ENCODE results near the gene G6PC3.
A peak's percentile ranks its signal among the peaks of the same experiment; 100 is the strongest.
"Not testable (repeated sequence)": the region's sequence is repeated elsewhere in the genome, so short reads cannot be mapped to it uniquely, and the experiment has no call there.

The G6PC3 gene

DNA sequence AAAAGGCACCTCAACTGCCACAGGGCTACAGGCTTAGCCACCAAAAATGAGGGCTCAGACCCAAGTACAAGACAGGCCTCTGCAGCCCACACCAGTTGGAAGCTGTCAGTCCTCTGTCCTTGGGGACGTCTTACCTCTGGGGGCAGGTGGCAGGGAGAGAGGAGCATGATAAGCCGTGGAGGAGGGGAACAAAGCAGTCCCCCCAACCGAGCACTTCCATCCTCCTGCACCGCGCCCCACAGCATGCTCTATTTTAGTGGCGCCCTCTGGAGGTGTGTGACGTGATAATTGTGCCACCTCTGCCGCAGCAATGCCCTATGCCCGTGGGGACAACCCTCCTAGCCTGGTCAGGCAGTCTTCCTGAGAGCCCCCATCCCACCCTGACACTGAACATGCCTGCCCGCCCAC, 13.6 kb downstream of the G6PC3 start:
- DNase-seq = no peak

DNA sequence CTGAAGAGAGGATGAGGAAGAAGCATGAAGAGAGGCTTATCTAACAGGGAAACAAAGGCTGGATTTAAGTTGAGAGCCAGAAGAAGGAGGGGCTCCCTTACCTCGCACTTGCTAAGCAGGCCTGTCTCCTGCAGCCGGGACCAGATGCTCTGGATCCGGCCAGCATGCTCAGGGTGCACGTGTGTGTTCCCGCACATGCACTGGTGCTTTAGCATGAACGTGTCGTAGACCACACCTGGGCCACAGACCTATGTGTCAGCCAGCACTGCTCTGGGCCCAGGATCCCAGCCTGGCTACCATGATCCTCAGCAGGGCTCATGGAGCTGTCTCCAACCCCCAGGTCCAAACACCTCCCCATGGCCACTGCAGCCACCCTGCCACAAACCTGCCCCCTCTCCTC, 14.4 kb downstream of the G6PC3 start:
- no peak for DNase-seq

DNA sequence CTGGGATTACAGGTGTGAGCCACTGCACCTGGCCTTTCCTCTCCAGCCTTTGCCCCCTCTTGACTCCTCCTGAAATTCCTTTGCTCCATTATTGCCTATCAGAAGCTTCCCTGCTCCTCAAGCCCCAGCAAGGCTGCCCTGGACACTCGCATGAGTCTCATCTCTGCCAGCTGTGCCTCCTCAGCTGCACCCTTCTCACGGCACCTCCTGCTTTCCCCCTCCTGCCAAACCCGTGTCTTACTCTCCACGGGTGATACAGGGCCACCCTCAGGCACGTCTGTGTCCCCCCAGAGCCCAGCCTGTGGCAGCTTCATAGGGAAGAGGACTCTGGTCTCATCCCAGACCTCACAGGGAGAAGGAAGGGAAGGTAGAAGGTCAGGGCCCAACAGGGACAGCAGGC, 15.4 kb downstream of the G6PC3 start:
- DNase-seq = no peak

DNA sequence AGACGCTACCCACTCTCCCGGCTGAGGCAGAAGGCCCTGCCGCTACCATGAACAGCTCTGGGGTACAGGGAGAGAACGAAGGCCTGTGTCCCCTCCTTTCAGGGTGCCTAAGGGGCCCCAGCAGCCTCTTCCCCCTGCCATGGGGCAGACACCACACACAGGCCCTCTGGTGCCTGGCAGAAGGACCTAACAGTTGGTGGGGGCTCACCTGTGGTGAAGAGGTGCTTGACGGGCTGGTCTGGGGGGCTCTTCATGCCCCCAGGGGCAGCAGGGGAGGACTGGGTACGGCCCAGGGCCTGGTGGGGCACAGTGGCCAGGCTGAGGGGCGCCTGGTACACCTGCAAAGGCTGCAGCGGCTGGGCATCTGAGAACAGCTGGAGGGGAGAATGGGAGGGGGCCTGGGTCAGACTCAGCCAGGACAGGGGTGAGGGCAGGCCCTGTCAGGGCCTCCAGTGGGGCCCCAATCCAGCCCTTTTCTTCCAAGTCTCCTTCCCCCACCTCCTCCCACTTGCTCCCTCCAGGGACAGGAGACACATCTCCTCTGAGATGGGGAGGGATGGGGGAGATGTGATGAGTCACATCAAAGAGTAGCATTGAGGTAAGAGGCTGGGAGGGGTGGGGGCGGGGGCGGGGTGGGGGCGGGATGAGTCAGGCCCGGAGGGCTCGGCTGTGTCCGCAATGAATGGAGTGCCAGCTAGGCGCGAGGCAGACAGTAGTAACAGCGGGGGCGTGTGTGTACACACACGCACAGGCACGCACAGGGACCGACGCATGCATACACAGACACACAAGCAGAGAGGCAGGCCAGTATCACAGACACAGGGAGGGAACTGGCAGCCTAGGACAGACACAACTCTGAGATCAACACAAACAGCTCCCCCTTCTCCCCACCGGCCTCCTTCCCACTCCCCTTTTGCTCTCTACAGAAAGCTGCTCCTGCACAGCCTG, 16.1 kb downstream of the G6PC3 start:
- peak; percentile 63 for DNase-seq

DNA sequence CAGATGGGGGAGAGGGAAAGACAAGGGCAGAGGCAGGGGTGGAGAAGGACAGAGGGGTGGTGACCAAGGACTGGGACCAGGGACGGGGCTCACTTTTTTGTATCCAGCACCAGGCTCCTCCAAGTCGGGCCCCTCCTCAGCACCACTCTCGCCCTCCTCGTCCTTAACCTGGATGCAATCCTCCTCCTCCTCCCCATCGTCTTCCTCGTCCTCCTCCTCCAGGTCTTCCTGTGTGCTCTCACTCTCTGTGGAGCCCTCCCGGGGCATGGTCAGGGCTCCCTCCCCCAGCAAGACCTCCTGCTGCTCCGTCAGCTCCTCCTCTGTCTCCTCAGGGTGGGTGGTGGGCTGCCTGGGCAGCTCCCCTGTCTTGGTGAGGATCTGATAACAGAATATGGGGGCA, 16.8 kb downstream of the G6PC3 start:
- DNase-seq = no peak

DNA sequence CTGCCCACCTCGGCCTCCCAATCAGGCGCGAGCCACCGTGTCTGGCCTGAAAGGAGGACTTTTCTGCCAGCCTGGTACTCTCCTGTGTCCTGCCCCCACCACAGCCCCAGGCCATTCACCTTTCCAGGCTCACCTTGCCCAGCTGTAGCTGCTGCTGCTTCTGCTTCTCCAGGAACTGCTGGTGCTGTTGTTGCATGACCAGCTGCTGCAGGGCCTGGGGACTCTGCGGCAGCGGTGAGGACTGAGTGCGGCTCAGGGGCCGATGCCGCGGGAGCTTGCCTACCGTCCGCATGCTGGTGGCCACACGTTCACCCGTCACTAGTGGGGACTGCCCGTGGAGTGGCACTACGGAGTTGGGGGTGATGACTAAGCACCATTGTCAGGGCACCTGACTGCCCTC, 17.7 kb downstream of the G6PC3 start:
- DNase-seq = no peak

DNA sequence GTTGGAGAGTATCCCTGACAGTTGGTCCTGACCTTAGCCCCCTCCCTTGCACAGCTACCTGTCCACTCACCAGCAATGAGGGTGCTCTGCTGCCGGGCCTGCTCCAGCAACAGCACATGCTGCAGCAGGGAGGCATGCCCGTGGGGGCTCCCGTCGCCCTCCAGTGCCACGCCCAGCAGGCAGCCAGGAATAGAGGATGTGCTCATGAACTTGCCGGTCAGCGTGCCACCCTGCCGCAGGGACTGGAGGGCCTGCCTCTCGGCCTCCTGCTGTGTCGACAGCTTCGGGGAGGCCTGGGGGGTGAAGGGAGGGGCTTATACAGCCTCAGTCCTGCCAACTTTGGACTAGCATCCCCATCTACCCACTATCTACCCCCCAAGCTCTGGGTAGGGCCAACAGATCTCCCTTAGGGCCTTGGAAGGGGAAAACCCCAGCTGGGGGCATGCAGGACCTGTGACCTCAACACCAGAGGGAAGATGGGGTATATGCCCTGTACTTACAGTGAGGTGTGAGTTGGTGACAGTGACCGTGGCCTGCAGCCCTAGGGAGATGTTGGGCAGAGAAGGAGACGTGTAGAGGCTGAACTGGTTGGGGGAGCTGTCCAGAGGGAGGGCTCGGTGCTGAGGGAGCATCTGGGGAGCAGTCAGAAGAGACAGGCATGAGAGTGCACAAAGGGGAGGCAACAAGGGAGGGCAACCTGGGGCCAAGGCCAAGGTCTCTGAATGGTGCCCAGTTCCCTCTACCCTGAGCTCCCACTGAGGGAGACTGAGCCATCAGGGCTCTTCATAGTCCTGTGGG, 20.9 kb downstream of the G6PC3 start:
- no peak for DNase-seq

DNA sequence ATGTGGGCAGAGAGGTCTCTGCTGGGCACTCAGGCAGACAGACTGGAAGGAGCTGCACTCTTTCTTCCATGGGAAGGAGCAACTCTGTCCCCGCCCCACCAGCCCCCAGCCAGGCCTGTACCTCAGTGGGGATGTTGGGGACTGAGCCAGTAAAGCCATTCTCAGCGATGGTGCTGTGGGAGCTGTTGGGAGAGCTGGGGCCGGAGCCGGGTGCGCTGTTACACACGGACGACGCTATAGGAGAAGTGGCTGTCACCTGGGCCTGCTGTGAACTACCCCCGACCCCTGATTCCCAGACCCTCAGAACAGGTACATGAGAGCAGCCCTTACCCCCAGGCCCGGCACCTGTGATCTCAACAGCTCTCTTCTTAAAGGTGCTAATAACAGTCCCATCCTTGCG, 21.5 kb downstream of the G6PC3 start:
- no peak for DNase-seq

DNA sequence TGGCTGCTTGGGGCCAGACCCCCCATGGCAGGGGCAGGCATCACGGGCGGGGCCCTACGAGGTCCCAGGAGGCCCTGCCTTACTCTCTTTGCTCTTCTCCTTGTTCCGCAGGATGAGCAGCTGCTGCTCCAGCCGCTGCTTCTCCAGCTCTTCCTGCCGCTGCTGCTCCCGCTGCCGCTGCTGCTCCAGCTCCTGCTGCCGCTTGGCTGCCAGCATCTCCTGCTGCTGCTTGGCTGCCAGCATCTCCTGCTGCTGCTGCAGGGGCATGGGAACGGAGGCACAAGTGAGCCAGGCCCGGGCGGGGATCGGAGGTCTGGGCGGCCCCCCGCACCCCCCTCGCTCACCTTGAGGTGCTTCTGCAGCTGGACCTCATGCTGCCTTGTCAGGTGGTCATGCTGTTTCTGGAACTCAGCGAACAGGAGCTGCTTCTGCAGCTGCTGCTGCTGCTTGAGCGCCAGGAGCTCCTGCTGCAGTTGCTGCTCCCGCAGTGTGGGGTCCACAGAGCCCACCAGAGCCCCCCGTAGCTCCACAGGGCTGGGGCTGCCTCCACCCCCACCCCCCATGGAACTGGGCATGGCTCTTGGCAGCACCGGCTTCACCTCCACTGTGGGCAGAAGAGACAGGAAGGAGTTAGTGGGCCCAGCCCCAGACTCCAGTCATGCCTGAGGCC, 22.8 kb downstream of the G6PC3 start:
- no peak for DNase-seq

DNA sequence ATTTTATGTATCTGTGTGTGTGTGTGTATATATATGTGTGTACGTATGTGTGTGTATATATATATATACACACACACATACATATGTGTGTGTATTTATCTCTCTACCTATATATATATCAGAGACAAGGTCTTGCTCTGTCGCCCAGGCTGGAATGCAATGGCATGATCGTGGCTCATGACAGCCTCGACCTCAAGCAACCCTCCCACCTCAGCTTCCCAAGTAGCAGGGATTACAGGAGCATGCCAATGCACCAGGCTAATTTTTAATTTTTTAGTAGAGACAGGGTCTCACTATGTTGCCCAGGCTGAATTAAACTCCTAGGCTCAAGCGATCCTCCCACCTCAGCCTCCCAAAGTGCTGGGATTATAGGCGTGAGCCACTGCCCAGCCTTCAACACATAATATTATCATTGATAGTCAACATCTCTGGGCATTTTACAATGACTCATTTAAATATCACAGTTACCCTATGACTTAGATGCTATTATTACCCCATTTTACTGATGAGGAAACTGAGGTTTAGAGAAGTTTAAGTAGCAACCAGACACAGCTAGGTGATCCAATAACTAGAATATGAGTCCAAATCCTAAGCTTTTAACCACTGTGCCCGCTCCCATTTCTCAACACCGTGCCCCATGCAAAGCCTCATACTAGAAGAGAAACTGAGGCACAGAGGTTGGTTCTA, 24.3 kb downstream of the G6PC3 start:
- no peak for DNase-seq

DNA sequence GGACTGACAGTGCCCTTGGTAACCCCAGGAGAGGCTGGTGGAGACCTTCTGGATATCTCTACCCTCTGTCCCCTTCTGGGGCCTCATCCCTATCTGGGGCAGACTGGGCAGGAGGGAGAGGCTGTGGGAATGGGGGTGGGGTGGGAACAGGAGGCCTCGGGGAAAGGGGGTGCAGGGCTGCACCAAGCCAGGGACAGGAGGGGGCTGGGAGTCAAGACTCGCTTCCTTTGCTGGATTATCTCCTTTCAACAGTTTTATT, 24.8 kb downstream of the G6PC3 start:
- DNase-seq = no peak

DNA sequence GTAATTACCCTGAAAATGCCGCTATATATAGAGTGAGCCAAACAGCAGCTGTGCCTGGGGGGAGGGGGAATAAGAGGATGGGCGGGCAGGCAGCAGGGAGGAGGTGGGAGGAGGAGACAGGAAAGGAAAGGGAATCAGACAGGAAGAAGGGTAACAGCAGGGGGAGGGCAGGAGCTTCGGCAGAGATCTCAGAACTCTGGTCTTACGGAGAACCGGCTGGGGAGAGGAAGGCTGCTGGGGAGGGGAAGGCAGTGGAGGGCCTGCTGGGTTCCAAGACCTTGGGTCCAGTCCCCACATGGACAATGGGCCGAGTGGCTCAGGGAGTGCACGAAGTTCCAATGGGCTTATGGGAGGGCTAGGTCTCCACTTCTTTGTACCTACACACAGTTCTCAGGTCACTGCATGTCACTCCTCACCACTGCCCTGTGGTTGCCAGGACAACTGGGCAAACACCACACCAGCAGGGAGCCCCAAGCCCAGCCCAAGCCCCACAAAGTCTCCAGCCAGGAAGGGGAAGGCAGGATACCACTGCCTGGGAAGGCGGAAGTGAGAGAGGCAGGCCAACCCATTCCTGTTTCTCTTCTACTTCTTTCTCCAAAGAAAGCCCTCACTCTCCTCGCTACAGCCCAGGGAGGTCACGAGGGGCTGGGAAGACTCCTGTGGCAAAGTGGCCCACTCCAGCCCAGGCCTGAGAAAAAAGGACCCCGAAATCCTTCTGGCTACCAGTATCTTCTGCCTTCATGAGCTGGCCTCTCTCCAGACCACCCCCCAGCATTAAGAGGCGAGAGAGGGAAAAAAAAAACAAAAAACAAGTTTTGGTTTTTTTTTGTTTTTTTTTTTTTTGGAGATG, 25.3 kb downstream of the G6PC3 start:
- peak; percentile 84 for DNase-seq

DNA sequence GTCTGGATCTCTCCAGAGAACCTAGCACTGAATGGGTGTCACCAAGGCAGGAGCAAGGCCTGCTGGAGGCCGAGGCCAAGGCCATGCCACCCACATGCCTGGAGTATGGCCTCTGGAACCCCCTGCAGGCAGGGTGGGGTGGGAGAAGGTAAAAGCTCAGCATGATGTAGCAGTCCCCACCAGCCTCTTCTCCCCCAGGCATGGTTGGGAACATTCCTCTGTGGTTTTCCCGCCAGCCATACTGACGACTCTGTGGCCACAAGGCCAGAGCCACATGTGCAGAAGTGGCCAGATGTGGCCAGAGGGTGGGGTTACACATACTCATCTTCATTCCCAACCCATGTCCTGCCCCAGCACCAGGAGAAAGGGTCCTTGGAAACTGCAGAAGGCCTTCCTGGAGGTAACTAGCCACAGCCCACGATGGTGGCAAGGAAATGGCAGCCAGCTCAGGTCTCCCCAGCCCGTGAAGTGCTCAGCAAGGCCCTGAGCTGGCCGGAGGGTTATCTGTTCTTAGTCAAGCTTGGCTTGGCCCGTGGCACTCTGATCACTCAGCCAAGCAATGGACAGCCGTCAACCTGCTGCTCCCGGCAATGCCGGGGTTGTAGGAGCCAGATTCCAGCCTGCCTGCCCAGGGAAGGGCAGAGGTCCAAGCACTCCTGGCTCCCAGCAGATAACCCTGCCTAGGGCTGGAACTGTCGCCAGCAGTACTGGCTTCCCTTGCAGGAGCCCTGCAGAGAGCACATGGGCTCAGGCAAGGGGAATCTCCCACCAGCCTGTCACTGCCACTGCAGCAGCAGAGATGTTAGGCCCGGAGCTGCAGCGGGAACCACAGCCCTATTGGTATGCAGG, 26.8 kb downstream of the G6PC3 start:
- DNase-seq = no peak

DNA sequence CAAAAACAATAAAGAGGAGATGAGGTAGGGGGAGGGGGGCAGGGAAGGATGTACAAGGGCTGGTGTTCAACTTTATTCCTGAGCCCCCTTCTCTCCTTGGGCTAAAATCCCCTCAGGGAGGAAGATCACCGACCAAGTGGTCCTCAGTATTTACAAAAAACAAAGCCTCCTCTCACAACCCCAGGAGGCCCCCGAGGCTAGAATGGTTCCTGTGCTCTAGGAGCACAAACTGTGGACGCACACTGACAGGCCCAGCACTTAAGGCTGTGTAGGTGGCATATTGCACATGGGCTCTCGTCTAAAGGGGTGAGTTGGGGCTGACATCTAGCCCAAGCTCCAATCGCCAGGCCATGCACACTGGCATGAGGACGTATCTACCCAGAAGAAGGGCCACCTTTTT, 31.3 kb downstream of the G6PC3 start:
- not testable (repeated sequence) for DNase-seq

DNA sequence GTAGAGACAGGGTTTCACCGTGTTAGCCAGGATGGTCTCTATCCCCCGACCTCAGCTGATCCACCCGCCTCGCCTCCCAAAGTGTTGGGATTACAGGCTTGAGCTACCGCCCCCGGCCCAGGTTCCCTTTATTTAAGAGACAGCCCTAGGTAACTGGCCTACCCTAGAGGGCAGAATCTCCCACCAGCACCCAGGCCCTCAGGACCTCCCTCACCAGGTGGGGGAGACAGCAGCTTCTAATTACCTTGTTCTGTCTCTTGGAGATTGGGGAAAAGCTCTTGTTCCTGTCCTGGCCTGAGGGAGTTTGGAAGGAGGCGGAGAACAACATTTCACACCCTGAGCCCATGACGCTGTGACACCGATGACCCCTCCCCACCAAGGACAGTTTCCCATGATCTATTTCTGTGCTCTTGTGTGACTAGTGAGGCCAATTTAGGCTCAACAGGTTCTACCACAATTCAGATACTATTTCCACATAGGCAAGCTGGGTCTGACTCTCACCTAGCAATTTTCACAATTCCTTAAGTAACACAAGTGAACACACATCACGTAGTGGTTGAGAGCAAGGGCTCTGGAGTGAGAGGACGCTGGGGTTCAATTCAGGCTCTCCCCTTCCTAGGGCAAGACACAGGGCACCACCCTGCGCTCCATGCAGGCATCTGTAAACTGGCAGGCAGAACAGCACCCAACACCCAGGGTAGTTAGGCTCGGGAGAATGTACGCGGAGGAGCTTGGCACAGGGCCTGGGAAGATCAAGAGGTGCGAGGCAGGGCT, 32.5 kb downstream of the G6PC3 start:
- no peak for DNase-seq

DNA sequence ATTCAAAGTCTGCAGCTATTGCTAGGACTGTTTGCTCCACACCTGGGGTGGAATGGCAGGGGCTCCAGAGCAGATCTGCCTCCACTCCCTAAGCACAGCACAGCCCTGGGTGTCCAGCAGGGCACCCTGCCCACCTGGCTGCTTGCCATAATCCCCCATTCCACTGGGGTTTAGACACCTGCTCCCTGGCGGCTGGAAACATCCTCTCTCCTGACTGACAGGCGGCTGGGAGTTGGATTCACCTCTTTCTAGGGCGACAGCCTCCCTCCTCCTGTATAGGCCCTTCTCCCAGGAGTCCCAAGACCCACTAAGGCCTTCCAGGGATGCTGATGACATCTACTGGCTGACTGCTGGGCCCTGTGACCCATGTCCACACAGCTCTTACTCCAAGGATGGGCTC, 34.9 kb downstream of the G6PC3 start:
- DNase-seq = peak; percentile 83

DNA sequence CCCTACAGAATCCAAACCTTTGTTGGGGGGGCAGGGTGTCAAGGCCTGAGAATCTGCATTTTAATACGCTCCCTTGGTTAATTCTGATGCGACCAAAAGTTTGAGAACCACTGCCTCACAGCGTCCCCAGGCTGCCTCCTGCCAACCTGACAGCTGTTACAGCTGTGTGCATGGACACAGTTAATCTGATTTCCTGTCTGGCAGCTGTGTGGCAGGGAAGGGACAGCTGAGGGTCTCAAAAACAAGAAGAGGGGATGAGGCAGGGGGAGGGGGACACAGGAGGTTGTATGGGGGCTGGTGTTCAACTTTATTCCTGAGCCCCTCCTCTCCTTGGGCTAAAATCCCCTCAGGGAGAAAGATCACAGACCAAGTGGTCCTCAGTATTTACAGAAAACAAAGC, 35.4 kb downstream of the G6PC3 start:
- no peak for DNase-seq

DNA sequence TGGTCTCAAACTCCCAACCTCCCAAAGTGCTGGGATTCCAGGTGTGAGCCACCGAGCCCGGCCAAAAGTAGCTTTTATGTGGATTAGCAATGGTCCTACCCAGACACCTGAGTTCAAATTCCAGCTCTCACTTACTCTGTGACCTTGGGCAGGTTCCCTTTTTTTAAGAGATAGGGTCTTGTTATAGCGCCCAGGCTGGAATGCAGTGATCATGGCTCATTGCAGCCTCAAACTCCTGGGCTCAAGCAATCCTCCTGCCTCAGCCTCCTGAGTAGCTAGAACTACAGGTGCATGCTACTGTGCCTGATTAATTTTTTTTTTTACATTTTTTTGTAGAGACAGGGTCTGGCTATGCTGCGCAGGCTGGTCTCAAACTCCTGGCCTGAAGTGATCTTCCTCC, 36.3 kb downstream of the G6PC3 start:
- no peak for DNase-seq

DNA sequence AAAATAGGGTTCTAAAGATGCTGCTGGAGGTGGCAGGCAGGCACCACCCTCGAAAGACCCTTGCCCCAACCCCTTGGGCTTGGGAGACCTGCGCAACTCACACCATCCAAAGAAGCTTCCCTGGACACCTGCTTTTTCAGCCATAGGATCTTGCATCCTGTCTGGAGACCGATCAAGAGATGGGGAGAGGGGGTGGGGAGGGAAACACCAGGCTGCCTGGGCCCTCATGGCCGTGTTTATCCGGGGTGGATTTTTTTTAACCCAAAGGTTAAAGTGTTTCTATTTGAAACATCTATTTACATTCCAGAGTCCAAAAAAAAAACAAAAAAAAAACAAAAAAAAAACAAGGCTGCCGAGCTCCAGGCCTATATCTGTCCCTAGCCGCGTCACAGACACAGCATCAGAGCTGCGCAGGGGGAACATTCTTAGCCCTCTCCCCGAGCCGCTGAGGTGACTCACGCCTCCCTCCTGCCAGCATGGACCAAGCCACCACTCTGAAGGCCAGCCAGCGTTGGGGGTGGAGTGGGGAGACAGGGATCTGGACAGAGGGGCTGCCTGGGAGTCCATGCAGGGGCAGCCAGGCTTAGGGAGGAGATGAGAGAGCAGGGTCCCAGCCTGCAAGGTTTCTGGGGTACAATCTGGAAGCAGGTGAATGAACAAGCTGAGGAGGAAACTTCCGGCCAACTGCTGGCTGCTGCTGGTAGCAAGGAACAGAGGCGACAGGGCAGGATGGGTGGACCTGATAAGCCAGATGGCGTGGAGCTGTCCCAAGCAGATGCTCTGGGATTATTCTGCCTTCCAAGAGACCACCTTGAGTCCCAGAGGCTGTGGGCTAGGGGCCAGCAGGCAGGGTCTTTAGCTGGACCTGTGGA, 38.1 kb downstream of the G6PC3 start:
- DNase-seq = no peak

DNA sequence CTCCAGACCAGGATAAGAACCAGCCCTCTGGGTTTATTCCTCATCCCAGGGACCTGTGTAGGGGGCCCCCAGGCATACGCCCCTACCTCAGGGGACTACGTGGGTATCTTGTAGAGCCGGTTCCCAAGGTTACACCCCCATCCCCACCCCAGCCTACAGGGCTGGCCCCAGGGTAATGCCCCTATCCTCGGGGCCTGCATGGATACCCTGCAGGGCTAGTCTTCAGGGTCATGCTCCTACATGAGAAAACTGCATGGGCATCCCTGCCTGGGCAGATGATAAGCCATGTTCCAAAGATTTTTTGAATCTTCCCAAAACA, 38.7 kb downstream of the G6PC3 start:
- DNase-seq = no peak
